ENCODE measurements around the gene DNAAF5.

GRCh38 chr7:726854-727103, 280 bp downstream of the DNAAF5 start:
- TF ChIP-seq CTCF (IDR thresholded peaks at IDR 0.05) (peak in 1 of 6 experiments; percentile 1), POLR2A (IDR thresholded peaks at IDR 0.05) (no peak)
